DMS79 treated with DMSO at 0.1 percent for 48 hours (cell line): ENCODE measurements around the gene MEIS2.

Experiments
- DNase-seq: peaks from one replicate; lab custom pipeline; 2025; lab: John Stamatoyannopoulos, UW

The MEIS2 gene

DNA sequence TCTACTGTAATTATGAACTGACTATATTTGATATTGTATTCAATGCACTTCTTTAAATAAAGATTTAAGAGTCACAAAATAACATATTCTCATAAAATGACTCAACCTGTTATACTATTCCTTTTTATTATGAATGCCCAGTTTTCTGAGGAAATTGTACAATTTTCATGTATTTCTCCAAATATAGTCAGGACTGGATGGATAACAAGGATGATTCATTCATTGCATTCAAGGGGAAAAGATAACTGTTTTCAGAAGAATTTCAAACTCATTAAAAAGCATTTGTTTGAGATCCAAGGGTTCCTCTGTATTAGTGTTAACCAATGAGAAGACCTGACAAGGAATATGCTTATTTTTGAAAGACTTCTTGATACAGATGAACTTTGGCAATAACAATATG, 163.7 kb downstream of the MEIS2 start:
- no peak for DNase-seq

DNA sequence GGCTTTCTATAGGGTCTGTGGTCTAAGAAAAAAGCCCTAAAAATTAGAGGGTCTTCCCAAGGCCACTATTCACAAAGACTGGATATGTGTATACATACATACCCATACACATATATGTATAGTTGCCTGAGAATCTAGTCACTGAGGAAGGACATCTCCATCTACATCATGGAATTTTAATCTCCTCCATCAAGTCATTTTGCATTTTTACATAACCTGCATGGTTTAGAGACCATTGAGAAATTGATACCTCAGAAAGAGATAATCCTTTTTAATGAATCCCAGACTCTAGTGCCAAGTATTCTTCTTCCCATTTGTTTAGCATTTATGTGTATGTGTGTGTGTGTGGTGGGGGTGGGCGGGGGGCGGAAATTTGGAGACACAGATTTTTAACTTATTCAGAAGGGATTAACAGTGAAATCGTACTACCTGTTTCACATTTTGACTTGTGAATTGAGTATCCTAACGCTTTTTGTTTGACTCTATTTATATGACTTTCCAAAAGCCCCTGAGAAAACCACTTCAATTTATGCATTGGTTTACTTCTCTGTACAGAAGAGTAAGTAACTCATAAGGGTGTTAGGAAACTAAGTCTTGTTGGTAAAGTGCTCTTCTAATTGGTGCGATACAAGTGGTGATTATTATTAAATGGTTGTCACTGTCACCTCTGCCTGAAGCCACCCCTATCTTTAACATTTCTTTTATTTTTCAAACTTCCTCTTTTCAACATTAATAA, 166.9 kb downstream of the MEIS2 start:
- DNase-seq: no peak

DNA sequence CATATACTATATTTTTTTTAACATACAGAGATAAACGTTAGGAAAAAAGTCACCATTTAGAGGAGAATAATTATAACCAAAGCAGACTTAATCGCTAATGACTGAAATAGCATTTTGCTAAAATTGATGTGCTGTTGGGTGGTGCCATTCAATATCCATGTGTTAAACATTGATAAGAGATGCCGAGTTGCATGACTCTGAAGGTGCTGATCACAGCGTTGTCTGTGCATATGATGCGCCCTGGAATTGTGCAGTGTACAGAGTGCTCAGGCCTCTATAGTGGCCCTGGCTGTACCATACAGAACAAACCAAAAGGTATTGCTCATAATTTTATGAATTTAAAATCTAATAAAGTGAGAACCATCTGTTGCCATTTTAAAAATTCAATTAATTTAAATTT, 168.3 kb downstream of the MEIS2 start:
- DNase-seq: no peak

DNA sequence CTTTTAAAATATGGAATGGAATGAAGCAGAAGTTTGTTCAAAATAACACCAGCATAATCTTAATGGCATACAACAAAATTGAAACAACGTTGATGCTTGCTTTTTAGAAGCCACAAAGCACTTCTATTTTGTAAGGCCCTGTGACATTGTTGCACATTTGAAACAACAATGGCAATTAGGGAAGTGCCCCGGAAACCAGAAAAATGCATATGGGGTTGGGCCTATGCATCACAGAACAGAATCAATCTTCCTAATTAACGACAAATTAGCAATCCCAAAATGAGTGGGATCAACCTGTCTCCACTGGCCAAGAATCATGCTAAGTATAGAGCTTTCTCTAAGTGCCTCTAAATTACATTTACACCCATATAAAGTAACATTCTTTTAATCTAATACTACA, 168.9 kb downstream of the MEIS2 start:
- no peak for DNase-seq

DNA sequence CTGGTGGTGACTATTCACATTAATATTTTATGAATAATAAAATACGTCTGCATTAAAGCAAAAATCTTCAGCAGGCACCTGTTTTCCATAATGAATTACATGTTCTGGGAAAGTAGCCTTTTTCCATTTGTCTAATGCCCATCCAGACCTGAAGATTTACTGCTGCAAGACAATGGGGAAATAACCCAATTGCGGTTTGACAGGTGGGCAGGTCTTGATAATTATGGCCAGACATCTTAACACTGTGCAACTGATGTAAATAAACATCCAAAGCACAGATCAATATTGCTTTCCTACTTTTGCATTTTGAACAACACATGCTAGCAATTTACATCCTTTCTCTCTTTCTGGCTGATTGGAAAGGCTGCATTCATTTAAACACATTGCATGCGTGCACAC, 173.9 kb downstream of the MEIS2 start:
- DNase-seq: no peak

DNA sequence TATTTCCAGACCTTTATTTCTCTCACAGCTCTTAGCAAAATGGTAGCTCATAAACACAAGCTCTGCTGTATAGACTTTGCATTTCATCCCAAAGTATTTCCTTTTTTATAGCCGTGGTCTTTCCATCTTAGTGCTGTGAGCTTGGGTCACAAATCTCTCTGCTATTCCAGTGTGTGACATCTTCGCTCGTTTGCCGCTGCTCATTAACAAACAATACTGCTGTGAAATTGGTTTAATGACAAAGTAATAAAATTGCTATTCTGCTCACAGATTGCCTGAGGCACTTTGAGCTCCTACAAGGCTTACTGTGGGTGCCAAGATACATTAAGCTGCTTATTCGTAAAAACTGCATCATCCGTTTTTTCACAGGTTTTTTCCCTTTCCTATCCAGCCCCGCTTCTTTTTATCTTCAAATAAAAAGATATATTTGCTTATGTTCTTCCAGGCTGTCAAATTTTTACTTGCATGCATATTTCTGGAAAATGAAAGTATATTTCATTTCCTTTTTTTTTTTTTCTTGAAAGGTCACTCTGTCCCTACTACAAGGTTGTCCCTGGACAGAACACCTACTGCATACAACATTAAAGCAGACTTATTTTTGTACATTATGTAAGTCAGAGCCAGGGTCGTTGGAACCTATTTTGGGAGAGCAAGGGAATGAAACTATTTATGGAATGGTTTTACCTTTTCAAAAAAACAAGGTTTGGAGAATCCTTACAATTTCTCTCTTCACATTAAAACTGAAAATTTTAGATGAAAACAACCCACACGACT, 174.5 kb downstream of the MEIS2 start:
- DNase-seq: peak; percentile 2

DNA sequence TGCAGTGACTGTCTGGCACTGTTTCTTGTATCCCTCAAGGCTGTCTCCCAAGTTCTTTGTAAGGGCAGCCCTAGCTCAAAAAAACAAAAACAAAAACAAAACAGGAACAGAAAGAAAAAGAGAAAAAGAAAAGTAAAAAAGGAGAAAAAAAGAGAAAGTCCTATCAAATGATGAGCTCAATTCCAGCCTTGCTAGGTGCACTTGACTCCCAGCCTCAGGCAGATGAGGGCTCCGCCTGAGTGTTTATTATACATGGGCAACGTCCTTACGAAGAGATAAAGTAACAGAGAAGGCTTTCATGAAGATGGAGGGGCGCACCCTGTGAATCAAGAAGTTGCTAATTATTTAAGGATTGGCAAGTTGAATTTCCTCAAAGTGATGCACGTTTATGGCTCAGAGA, 175.3 kb downstream of the MEIS2 start:
- no peak for DNase-seq

DNA sequence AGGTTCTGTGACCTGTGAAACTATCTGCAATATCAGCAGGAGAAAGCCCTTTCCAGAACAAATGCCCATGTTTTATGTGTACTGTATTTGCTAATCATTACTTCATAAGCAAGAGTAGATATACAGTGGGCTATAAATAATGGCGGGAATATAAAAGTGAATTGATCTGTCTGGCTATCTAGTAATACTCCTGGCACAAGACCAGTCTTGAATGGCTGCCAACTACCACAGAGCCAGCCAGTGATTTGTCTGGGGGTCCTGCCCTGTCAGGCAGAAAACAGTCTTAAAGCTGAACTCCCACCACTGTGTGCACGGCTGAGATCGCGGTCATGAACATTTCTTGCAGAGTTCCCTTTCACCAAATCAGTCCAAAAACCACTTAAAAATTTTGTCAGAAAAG, 176.3 kb downstream of the MEIS2 start:
- DNase-seq: no peak

DNA sequence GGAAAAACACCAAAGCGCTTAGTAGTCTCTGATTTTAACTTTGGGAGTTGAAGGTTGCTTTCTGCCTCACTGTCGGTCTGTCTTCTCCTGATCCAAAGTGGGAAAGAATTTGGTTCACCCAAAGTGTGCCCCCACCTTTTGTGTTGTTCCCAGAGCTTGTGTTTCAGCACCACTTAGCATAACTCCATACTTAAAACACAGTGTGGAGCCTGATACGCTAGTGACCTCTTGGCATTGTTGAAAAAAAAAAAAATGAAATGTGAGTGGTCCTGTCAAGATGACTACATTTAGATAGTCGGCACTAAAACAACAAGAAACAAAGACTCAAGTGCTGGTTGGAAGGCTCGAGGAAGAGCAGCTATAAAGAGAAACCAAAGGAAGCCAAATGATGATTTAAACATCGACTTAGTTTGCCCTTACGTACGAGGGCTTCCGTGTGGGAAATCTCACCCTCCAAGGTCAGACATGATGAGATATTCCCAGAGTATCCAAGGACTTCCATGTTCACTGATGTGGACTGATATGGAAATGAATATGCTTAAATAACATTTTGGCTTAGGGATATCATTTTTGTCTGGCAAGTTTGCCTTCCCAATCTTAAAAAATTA, 178.8 kb downstream of the MEIS2 start:
- no peak for DNase-seq

DNA sequence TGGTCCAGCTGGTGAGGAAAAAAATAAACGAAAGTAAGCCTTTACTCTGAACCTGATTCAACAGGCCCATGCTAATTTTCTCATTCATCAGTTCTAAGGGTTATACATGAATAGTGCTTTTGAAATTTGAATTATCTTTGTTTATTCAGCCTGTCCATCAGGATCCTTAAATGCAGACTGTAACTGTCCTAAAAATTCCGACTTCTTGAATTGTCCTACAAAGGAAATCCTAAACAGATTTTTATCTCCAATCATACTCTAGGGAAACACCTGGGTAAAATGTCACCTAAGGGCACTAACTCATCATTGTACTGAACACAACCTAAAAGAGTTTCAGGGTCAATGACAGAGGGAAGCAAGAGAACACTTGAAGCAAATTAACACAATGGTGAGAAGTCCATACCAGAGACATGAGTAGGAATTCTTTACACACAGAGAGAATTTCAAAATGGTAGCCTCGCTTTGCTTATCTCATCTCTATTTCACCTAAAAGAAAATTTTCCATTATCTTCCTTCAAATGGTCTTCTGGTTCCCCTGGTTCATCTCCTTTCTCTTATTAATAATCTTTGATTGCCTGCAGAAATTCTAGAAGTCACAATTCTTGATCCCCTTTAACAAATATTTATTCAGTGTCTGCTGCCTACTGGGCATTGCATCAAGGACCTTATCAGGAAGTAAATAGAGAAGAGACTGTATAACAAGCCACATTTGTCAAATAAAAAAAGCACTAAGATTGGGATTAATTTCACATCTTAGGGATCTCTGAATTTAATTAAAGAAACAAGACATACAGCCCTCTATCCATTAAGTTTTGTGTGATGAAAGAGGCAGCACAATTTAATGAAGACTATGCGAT, 182.7 kb downstream of the MEIS2 start:
- no peak for DNase-seq

DNA sequence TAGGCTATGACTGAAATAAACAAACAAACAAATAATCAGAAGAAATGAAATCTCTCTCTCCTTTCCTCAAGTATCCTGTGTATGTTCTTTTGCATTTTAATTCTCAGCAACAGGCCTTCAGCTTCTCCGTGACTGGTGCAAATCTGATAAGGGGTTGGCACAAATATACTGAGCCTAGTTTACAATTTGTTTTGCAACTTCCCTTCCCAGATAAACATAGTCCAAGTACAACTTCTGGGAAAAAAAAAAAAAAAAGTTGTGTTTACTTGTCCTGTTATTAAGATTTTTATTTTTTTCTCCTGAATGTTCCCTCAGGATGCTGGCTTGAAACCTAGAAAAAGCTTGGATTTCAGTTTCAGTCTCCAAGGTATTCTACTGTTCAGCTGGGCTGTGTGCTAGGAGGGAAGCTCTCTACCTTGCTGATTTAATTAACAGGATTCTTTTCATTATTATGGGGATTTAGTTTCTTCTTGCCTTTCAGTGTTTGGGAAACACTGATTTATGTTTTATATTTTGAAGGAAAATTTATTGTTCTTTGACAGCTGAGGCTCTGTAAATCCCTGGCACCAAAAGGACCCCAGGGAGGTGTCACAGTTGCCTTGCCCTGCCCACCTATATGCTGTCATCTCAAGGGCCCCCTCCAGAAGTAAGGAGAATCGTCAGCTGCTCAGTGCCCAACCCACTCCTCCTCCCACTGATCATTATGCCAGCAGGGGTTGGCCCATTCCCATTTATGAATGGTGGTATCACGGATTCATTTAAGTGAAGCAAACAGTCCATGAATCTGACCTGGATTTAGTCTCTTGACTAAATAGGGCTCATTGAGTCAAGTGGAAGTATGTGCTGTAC, 185.2 kb downstream of the MEIS2 start:
- no peak for DNase-seq

DNA sequence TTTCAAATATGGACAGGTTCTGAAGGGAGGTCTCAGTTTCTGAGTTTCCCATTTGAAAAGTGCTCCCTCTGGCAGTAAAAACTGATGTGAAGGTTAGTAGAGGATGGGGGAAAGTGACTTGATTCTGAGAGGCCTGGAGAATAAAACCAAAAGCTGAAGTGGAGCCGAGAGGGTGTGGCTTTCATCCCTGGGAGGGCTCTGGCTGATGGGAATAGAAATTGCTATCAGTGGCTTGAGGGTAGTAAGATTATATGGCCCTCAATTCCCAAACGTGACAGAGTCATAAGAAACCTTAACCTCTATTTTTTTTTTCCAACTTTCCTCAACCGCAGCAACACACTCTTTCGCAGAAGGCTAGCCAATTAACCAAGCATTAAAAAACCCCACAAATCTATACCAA, 185.9 kb downstream of the MEIS2 start:
- DNase-seq: no peak

DNA sequence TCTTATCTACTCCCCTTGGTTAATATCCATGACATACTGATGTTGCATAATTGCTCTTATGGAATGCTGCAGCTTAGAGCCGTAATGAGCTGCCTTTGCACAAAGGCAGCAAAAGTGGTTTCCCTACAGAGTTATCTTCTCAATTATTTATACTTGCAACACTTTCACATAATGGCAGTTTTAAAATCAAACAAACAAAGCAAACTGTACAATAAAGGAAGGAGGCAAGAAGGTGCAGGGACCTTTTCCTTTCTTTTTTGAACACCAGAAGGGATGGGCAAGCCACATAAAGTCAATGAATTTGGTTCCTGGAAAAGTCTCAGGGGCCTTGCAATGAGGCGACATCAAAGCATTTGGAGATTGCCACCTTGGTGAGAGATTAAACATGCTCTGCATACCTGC, 188.0 kb downstream of the MEIS2 start:
- DNase-seq: no peak

DNA sequence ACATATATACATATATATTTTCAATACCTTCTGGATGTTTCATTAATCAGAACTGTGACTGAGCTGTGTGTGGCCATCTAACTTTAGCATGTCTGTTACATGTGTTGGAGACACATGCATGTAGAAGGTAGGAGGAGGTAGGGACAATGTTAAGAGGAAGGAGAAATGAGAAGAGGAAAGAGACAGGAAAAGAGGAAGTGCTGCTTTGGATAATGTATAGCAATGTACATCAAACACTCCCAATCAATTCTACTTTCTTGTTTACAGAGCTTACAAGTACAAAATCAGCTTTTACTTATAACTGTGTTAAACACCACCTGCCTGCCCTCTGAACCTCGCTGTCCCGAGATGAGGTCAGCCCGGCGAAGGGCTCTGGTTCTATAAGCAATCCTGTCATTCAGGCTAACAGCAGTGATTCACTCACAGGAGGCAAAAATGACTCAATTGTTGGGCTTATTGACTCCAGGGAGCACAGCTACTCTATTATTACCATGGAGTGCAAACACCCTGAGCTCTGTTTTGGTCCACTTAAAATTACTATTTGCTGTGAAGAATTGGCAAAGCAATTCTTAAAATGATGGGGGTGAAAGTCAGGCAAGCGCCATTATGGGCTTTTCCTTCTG, 188.9 kb downstream of the MEIS2 start:
- no peak for DNase-seq

DNA sequence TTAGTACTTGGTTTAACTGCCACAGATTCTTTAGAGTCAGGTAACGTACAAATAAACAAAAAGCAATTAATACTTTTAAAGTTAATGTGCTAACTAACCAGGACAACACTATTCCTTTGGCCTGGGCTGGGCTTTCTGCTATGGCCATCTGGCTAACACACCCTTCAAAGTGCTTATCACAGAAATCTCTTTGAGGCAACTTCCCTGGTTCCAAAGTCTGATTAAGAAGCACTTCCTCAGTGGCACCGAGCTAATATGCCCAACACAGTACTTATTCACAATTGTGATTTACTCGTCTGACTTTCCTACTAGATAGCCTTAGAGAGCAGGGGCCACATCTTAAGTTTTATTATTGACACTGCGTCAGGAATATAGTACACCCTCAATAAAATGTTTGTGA, 191.4 kb downstream of the MEIS2 start:
- DNase-seq: no peak

DNA sequence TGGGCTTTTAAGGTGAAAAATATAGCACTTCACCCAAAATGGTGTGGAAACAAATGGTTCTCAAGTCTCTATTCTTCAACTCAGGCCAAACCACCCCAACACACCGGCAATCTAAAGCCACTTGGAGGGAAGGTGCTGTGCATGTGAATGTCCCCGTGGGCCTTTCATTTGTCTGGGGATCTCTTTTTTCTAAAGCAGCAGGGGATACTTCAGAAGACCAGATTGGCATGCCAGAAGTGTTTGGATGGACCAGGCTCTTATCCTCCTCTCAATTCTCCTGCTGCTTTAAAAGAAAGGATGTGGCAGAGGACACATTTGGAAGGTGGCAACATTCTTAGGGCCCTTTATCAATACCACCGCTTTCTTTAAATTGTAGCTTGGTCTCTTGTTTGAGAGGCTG, 193.1 kb downstream of the MEIS2 start:
- DNase-seq: no peak

DNA sequence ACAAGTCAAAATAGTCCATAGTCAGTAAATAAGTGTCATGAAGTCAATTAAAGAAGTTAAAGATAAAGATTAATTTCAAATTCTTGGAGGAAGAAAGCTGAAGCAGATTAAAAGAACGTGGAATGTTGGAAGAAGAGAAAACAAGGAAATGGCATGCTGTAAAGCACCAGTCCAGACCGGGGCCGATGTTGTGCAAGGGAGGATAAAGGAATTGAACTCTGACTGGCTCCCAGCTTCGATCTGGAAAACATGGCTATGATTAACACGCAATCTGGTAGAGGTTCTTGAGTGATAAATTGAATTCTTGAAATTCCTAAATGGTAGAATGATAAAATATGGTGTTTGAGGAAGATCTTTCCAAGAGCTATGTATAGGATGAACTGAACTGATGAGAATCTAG, 194.4 kb downstream of the MEIS2 start:
- no peak for DNase-seq

DNA sequence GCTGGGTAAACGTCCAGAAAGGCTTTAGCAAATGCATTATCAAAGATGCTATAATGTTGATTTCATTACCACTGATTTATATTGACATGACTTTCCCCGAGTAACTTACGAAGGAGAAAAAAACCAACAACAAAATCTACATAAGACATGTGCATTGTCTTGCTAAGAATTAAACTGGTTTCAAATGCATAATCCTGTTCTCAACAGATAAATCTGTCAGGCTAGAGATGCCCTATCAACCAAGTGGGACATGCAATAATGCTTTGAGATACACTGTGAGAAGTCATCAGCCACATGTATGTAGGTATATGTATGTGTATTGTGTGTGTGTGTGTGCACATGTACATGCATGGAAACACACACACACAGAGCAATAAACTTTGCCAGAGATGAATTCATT, 195.6 kb downstream of the MEIS2 start:
- DNase-seq: no peak

DNA sequence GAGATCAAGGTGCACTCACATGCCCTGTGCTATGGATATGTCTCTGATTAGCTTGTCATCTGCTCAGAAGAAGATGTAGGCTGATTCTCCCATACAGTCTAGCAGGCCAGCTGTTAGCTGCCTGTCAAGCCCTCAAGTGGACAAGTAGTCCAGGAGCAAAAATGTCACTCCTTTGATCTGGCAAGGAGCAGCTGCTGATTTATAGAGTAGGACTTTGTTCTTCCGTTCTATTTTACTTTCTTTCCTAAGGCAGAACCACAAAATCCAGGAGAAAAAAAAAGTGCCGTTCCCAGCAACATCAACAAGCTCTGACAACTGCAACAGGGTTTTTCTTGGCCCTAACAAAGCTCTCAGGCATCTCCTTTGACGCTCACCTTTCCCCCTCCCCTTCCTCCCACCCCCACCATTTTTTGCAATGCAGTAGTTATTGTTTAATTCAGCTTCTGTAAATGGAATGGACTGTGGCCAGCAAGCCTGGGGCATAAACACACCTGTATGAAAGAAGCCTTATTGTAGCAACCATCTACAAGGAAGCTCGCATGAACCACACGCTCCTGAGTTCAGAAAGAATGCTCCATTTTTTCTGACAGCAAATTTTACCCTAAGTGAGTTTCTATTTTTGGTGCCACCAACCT, 196.3 kb downstream of the MEIS2 start:
- DNase-seq: no peak

DNA sequence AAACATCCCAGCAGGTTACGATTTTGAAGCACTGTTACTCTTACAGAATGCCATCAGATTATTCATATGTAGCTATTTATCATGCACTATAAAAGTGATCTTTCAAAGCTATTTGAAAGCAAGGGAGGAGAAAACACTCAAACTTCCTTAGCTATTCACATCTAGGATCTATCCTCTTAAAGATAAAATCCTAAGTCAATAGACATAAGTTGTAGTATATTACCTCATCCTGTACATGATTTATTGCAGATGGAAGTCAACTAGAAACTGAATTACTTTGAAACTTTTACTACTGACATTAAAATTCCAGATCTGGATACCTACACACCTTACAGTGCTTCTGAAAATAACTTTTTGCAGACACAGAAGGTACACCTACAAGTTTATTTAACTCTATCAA, 197.2 kb downstream of the MEIS2 start:
- DNase-seq: no peak

DNA sequence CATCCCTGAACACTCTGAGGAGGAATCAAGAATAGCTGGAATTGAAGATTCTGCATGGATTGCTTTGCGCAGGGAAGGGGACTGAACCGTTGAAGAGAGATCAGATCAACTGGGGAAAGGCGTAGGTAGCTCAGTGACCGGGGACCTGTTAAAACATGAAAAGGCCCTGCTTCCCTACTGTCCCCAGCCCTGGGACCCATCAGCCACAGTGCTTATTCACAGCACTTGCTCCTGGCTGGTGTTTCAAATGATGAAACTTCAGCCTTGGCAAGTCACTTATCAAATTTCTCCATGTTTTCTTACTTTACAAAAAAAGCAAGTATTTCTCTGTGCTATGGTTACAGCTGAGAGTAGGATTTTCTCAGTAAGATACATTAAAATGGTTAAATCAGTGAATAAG, 199.3 kb downstream of the MEIS2 start:
- no peak for DNase-seq
